ENCODE data around the gene WDR45. TPM values are rescaled to one million over a fixed set of nuclear protein-coding genes. Genes with fewer than 3 reads are reported as not detected.

The WDR45 gene
- total and polyA plus RNA-seq, 2 of the 13 experiments (the other 11 are each of a cell fraction or from before 2014, with no cell fraction given), result 16.4 to 65.5 TPM

DNA sequence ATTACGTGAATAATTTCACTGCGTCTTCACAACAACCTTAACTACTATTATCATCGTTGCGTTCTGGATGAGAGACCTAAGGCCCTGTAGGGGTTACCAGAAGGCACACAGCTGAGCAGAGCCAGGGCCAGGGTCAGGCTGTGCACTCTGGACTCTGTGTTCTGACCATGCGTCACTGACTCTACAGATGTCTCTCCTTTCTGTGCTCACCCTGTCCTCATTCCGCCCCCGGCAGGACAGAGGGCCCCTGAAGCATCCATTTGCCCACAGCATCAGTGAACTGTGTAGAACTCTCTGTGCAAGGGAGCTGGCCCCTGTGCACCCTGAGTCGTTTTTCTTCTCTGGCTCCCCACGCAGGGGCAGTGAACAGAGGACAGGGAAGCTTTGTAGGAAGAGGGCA lies 22.5 kb upstream of the WDR45 start (continued):
- TF ChIP-seq, protein P1, sequence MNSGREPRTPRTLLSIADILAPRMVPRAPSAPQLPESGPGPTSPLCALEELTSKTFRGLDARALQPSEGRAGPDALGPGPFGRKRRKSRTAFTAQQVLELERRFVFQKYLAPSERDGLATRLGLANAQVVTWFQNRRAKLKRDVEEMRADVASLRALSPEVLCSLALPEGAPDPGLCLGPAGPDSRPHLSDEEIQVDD (CRISPR knock-in tag; IDR thresholded peaks at IDR 0.05; ENCODE audit: borderline replicate concordance), result no peak
- TF ChIP-seq STAT5B (CRISPR knock-in tag; IDR thresholded peaks at IDR 0.05) (no peak), PRPF4 (IDR thresholded peaks at IDR 0.05; ENCODE audit: low read depth, low read length, poor library complexity, severe bottlenecking) (no peak), TMF1 (CRISPR knock-in tag; IDR thresholded peaks at IDR 0.05; ENCODE audit: low read depth) (no peak), KLF15 (CRISPR knock-in tag; IDR thresholded peaks at IDR 0.05; ENCODE audit: borderline replicate concordance) (no peak), RARG (CRISPR knock-in tag; IDR thresholded peaks at IDR 0.05; ENCODE audit: low read depth) (no peak), ZFX (CRISPR knock-in tag; IDR thresholded peaks at IDR 0.05; ENCODE audit: low read depth) (peak; percentile 55), ZNF446 (CRISPR knock-in tag; IDR thresholded peaks at IDR 0.05) (no peak), ZNF589 (CRISPR knock-in tag; conservative IDR thresholded peaks at IDR 0.05) (no peak), KAT8 (CRISPR knock-in tag; IDR thresholded peaks at IDR 0.05) (0 out of 2 replicates have a peak, but pooled peaks have one; percentile 15), REL (CRISPR knock-in tag; conservative IDR thresholded peaks at IDR 0.05) (0 out of 2 replicates have a peak, but pooled peaks have one; percentile 10), ARNTL (CRISPR knock-in tag; IDR thresholded peaks at IDR 0.05) (no peak), MYC (CRISPR knock-in tag; IDR thresholded peaks at IDR 0.05; ENCODE audit: borderline replicate concordance) (peak; percentile 38; the same call in 1 of the 2 replicates), REXO4 (CRISPR knock-in tag; IDR thresholded peaks at IDR 0.05; ENCODE audit: borderline replicate concordance) (no peak), ZNF773 (CRISPR knock-in tag; IDR thresholded peaks at IDR 0.05; ENCODE audit: borderline replicate concordance) (no peak), MTA3 (CRISPR knock-in tag; IDR thresholded peaks at IDR 0.05) (no peak), ZNF577 (CRISPR knock-in tag; IDR thresholded peaks at IDR 0.05; ENCODE audit: borderline replicate concordance, low read depth) (no peak)
- TF ChIP-seq, protein P2, sequence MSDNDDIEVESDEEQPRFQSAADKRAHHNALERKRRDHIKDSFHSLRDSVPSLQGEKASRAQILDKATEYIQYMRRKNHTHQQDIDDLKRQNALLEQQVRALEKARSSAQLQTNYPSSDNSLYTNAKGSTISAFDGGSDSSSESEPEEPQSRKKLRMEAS (IDR thresholded peaks at IDR 0.05), result peak; percentile 50
- TF ChIP-seq, protein P3, sequence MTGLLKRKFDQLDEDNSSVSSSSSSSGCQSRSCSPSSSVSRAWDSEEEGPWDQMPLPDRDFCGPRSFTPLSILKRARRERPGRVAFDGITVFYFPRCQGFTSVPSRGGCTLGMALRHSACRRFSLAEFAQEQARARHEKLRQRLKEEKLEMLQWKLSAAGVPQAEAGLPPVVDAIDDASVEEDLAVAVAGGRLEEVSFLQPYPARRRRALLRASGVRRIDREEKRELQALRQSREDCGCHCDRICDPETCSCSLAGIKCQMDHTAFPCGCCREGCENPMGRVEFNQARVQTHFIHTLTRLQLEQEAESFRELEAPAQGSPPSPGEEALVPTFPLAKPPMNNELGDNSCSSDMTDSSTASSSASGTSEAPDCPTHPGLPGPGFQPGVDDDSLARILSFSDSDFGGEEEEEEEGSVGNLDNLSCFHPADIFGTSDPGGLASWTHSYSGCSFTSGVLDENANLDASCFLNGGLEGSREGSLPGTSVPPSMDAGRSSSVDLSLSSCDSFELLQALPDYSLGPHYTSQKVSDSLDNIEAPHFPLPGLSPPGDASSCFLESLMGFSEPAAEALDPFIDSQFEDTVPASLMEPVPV (CRISPR knock-in tag; IDR thresholded peaks at IDR 0.05), result no peak
- TF ChIP-seq, protein P4, sequence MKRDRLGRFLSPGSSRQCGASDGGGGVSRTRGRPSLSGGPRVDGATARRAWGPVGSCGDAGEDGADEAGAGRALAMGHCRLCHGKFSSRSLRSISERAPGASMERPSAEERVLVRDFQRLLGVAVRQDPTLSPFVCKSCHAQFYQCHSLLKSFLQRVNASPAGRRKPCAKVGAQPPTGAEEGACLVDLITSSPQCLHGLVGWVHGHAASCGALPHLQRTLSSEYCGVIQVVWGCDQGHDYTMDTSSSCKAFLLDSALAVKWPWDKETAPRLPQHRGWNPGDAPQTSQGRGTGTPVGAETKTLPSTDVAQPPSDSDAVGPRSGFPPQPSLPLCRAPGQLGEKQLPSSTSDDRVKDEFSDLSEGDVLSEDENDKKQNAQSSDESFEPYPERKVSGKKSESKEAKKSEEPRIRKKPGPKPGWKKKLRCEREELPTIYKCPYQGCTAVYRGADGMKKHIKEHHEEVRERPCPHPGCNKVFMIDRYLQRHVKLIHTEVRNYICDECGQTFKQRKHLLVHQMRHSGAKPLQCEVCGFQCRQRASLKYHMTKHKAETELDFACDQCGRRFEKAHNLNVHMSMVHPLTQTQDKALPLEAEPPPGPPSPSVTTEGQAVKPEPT (CRISPR knock-in tag; IDR thresholded peaks at IDR 0.05; ENCODE audit: low read depth), result no peak
- TF ChIP-seq, protein P5, sequence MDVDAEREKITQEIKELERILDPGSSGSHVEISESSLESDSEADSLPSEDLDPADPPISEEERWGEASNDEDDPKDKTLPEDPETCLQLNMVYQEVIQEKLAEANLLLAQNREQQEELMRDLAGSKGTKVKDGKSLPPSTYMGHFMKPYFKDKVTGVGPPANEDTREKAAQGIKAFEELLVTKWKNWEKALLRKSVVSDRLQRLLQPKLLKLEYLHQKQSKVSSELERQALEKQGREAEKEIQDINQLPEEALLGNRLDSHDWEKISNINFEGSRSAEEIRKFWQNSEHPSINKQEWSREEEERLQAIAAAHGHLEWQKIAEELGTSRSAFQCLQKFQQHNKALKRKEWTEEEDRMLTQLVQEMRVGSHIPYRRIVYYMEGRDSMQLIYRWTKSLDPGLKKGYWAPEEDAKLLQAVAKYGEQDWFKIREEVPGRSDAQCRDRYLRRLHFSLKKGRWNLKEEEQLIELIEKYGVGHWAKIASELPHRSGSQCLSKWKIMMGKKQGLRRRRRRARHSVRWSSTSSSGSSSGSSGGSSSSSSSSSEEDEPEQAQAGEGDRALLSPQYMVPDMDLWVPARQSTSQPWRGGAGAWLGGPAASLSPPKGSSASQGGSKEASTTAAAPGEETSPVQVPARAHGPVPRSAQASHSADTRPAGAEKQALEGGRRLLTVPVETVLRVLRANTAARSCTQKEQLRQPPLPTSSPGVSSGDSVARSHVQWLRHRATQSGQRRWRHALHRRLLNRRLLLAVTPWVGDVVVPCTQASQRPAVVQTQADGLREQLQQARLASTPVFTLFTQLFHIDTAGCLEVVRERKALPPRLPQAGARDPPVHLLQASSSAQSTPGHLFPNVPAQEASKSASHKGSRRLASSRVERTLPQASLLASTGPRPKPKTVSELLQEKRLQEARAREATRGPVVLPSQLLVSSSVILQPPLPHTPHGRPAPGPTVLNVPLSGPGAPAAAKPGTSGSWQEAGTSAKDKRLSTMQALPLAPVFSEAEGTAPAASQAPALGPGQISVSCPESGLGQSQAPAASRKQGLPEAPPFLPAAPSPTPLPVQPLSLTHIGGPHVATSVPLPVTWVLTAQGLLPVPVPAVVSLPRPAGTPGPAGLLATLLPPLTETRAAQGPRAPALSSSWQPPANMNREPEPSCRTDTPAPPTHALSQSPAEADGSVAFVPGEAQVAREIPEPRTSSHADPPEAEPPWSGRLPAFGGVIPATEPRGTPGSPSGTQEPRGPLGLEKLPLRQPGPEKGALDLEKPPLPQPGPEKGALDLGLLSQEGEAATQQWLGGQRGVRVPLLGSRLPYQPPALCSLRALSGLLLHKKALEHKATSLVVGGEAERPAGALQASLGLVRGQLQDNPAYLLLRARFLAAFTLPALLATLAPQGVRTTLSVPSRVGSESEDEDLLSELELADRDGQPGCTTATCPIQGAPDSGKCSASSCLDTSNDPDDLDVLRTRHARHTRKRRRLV (CRISPR knock-in tag; IDR thresholded peaks at IDR 0.05), result no peak
